ENCODE results near the gene ESPN. TPM values are rescaled to one million over a fixed set of nuclear protein-coding genes. Genes with fewer than 3 reads are reported as not detected.

The ESPN gene
- total RNA-seq, 2 experiments from 2014 or later: 0.14 to 0.55 TPM

- intact Hi-C loops (cut with DNase I, micrococcal nuclease): loop anchor here in 1 of 2 experiments (1.0 to 10.0 kb wide), 3 partner anchors 73 to 471 kb away; partner anchors contain the start of genes ACOT7, CAMTA1 and NPHP4
- Mint-ChIP-seq H3K9me3 (ENCODE audit: low read depth) (no peaks in the 10 kb centered on the region), H3K27me3 (no peaks in the 10 kb centered on the region), H3K27ac (peak within 1 kb of the TSS; percentile 90), H3K4me1 (peaks cover 36% of the 10 kb centered on the region), H3K36me3 (ENCODE audit: low read depth) (peaks cover 29% of the 10 kb centered on the region), H3K4me3 (peak within 1 kb of the TSS; percentile 84)
- DNase-seq (peak; percentile 58), ATAC-seq (peak; percentile 63)
- CTCF ChIA-PET: interaction anchor here (0.6 to 1.4 kb wide), 5 partner anchors 21 to 235 kb away, joined by 3 to 7 read pairs (median 3); partner anchors contain the start of gene DNAJC11
- POLR2A ChIA-PET: no interaction called here
Observed at GRCh38 chr1:6466023-6466422, 41.4 kb downstream of the ESPN start, which contains the start of gene TNFRSF25. TSS of gene TNFRSF25 (minus strand) at chr1:6466173. CDS start at chr1:6466107, 66 bp downstream.

- H3K9me3 Mint-ChIP-seq (ENCODE audit: low read depth): no peaks in the 10 kb centered on the region
- CTCF ChIA-PET: interaction anchor here (0.7 to 1.6 kb wide), 4 partner anchors 13 to 220 kb away, joined by 4 to 7 read pairs (median 5); no protein-coding TSS in a partner anchor
- peak overlapping the region; percentile 84 for H3K4me3 Mint-ChIP-seq
- H3K27ac Mint-ChIP-seq: no peak overlapping the region
- H3K4me1 Mint-ChIP-seq: peaks cover 30% of the 10 kb centered on the region
- peaks cover 25% of the 10 kb centered on the region for H3K36me3 Mint-ChIP-seq (ENCODE audit: low read depth)
- intact Hi-C loops (cut with DNase I, micrococcal nuclease): loop anchor here in 1 of 2 experiments (1.0 to 10.0 kb wide), 3 partner anchors 73 to 472 kb away; partner anchors contain the start of genes ACOT7, CAMTA1 and NPHP4
- ATAC-seq: no peak
- DNase-seq: no peak
- no peaks in the 10 kb centered on the region for H3K27me3 Mint-ChIP-seq
- POLR2A ChIA-PET: no interaction called here
Observed at GRCh38 chr1:6466751-6467150, 42.2 kb downstream of the ESPN start.

- Mint-ChIP-seq H3K27me3 (no peaks in the 10 kb centered on the region), H3K36me3 (ENCODE audit: low read depth) (peaks cover 20% of the 10 kb centered on the region), H3K4me3 (no peak overlapping the region), H3K9me3 (ENCODE audit: low read depth) (no peaks in the 10 kb centered on the region), H3K4me1 (peaks cover 25% of the 10 kb centered on the region), H3K27ac (no peak overlapping the region)
- intact Hi-C loops (cut with DNase I, micrococcal nuclease): loop anchor here in 1 of 2 experiments (10.0 kb wide), 2 partner anchors 318 to 472 kb away; partner anchors contain the start of genes CAMTA1 and NPHP4
- ChIA-PET CTCF (interaction anchor here (0.7 to 1.6 kb wide), 4 partner anchors 12 to 221 kb away, joined by 4 to 6 read pairs (median 4); no protein-coding TSS in a partner anchor), POLR2A (no interaction called here)
- DNase-seq (no peak), ATAC-seq (no peak)
Observed at GRCh38 chr1:6467224-6467623, 42.6 kb downstream of the ESPN start.

GRCh38 chr1:6467744-6468688 is 43.4 kb downstream of the ESPN start:
- Mint-ChIP-seq H3K36me3 (ENCODE audit: low read depth) (peaks cover 12% of the 10 kb centered on the region), H3K9me3 (ENCODE audit: low read depth) (no peaks in the 10 kb centered on the region), H3K27me3 (no peaks in the 10 kb centered on the region), H3K4me3 (no peak overlapping the region), H3K4me1 (peaks cover 17% of the 10 kb centered on the region), H3K27ac (no peak overlapping the region)
- no peak for DNase-seq
- ChIA-PET CTCF (interaction anchor here (0.6 to 1.6 kb wide), 5 partner anchors 20 to 221 kb away, joined by 3 to 7 read pairs (median 4); no protein-coding TSS in a partner anchor), POLR2A (interaction anchor here (0.5 kb wide), 1 partner anchor 82 kb away, joined by 3 read pairs; no protein-coding TSS in a partner anchor)
- intact Hi-C loops (cut with DNase I, micrococcal nuclease): loop anchor here in 1 of 2 experiments (10.0 kb wide), 2 partner anchors 317 to 473 kb away; partner anchors contain the start of genes CAMTA1 and NPHP4
- no peak for ATAC-seq

GRCh38 chr1:6468729-6469461 is 44.3 kb downstream of the ESPN start:
- H3K36me3 Mint-ChIP-seq (ENCODE audit: low read depth): peaks cover 7% of the 10 kb centered on the region
- no peak overlapping the region for H3K4me3 Mint-ChIP-seq
- H3K9me3 Mint-ChIP-seq (ENCODE audit: low read depth): no peaks in the 10 kb centered on the region
- ATAC-seq (no peak), DNase-seq (no peak)
- POLR2A ChIA-PET: no interaction called here
- no peaks in the 10 kb centered on the region for H3K27me3 Mint-ChIP-seq
- no peak overlapping the region for H3K27ac Mint-ChIP-seq
- CTCF ChIA-PET: interaction anchor here (0.6 to 1.8 kb wide), 5 partner anchors 31 to 222 kb away, joined by 3 to 7 read pairs (median 3); no protein-coding TSS in a partner anchor
- intact Hi-C loops (cut with DNase I, micrococcal nuclease): loop anchor here in 1 of 2 experiments (10.0 kb wide), 2 partner anchors 316 to 474 kb away; partner anchors contain the start of genes CAMTA1 and NPHP4
- H3K4me1 Mint-ChIP-seq: peaks cover 8% of the 10 kb centered on the region

- H3K4me3 Mint-ChIP-seq: no peak overlapping the region
- no peaks in the 10 kb centered on the region for H3K36me3 Mint-ChIP-seq (ENCODE audit: low read depth)
- ATAC-seq (no peak), DNase-seq (no peak)
- H3K27ac Mint-ChIP-seq: no peak overlapping the region
- no peaks in the 10 kb centered on the region for H3K27me3 Mint-ChIP-seq
- intact Hi-C loops (cut with DNase I, micrococcal nuclease): no loop called here
- CTCF ChIA-PET: interaction anchor here (0.6 to 1.8 kb wide), 5 partner anchors 11 to 223 kb away, joined by 3 to 5 read pairs (median 4); no protein-coding TSS in a partner anchor
- POLR2A ChIA-PET: interaction anchor here (0.5 kb wide), 1 partner anchor 349 kb away, joined by 3 read pairs; no protein-coding TSS in a partner anchor
- H3K4me1 Mint-ChIP-seq: no peaks in the 10 kb centered on the region
- no peaks in the 10 kb centered on the region for H3K9me3 Mint-ChIP-seq (ENCODE audit: low read depth)
Observed at GRCh38 chr1:6470132-6471085, 45.8 kb downstream of the ESPN start.

- H3K36me3 Mint-ChIP-seq (ENCODE audit: low read depth): no peaks in the 10 kb centered on the region
- H3K27me3 Mint-ChIP-seq: no peaks in the 10 kb centered on the region
- no peak for ATAC-seq
- H3K27ac Mint-ChIP-seq: no peak overlapping the region
- CTCF ChIA-PET: interaction anchor here (0.6 to 1.8 kb wide), 6 partner anchors 9 to 211 kb away, joined by 3 to 9 read pairs (median 4); no protein-coding TSS in a partner anchor
- peaks cover 2% of the 10 kb centered on the region for H3K4me1 Mint-ChIP-seq
- POLR2A ChIA-PET: no interaction called here
- intact Hi-C loops (cut with DNase I, micrococcal nuclease): no loop called here
- DNase-seq: no peak
- H3K4me3 Mint-ChIP-seq: no peak overlapping the region
- H3K9me3 Mint-ChIP-seq (ENCODE audit: low read depth): no peaks in the 10 kb centered on the region
Observed at GRCh38 chr1:6471086-6471969, 46.8 kb downstream of the ESPN start.

- ATAC-seq: no peak
- Mint-ChIP-seq H3K9me3 (ENCODE audit: low read depth) (no peaks in the 10 kb centered on the region), H3K27me3 (no peaks in the 10 kb centered on the region), H3K4me3 (no peak overlapping the region), H3K4me1 (peaks cover 2% of the 10 kb centered on the region), H3K27ac (no peak overlapping the region), H3K36me3 (ENCODE audit: low read depth) (no peaks in the 10 kb centered on the region)
- intact Hi-C loops (cut with DNase I, micrococcal nuclease): no loop called here
- POLR2A ChIA-PET: no interaction called here
- CTCF ChIA-PET: interaction anchor here (1.0 to 1.8 kb wide), 7 partner anchors 9 to 49 kb away, joined by 3 to 9 read pairs (median 5); no protein-coding TSS in a partner anchor
- DNase-seq: no peak
Observed at GRCh38 chr1:6471970-6472368, 47.4 kb downstream of the ESPN start.

- Mint-ChIP-seq H3K27ac (no peak overlapping the region), H3K36me3 (ENCODE audit: low read depth) (no peaks in the 10 kb centered on the region), H3K4me1 (peaks cover 2% of the 10 kb centered on the region), H3K27me3 (no peaks in the 10 kb centered on the region), H3K4me3 (no peak overlapping the region), H3K9me3 (ENCODE audit: low read depth) (no peaks in the 10 kb centered on the region)
- intact Hi-C loops (cut with DNase I, micrococcal nuclease): no loop called here
- DNase-seq: peak; percentile 54
- ChIA-PET CTCF (interaction anchor here (1.0 to 1.8 kb wide), 7 partner anchors 8 to 49 kb away, joined by 3 to 9 read pairs (median 5); no protein-coding TSS in a partner anchor), POLR2A (no interaction called here)
- ATAC-seq: no peak
Observed at GRCh38 chr1:6472391-6472790, 47.8 kb downstream of the ESPN start.
